HG03460 (cell line): ENCODE measurements around the gene IZUMO1.
A peak's percentile ranks its signal among the peaks of the same experiment; 100 is the strongest.
"Not testable (repeated sequence)": the region's sequence is repeated elsewhere in the genome, so short reads cannot be mapped to it uniquely, and the experiment has no call there.

ENCODE experiments used
- ATAC-seq: cut with Tn5 transposase; IDR thresholded peaks from one replicate; pipeline ENCODE4 v1.9.1; 2021; ENCODE audit not compliant: unreplicated experiment

The IZUMO1 gene

GRCh38 chr19:48714759-48715675 is 31.7 kb downstream of the IZUMO1 start:
- ATAC-seq = no peak

GRCh38 chr19:48713864-48714755 is 32.6 kb downstream of the IZUMO1 start:
- peak; percentile 86 for ATAC-seq

GRCh38 chr19:48713041-48713863 is 33.5 kb downstream of the IZUMO1 start:
- ATAC-seq = no peak

- no peak for ATAC-seq
These were observed 35.5 kb downstream of the IZUMO1 start for GRCh38 chr19:48711106-48711662.

GRCh38 chr19:48708471-48708870 is 38.2 kb downstream of the IZUMO1 start:
- no peak for ATAC-seq

GRCh38 chr19:48705431-48705830 is 41.3 kb downstream of the IZUMO1 start:
- no peak for ATAC-seq

GRCh38 chr19:48703316-48703715 is 43.4 kb downstream of the IZUMO1 start:
- ATAC-seq = no peak

GRCh38 chr19:48702701-48703100 is 44.0 kb downstream of the IZUMO1 start:
- no peak for ATAC-seq

GRCh38 chr19:48698046-48698445 is 48.7 kb downstream of the IZUMO1 start:
- no peak for ATAC-seq

GRCh38 chr19:48696353-48697010 is 50.2 kb downstream of the IZUMO1 start:
- no peak for ATAC-seq

GRCh38 chr19:48695743-48696352 is 50.9 kb downstream of the IZUMO1 start, which contains the start of gene FUT2:
Gene FUT2, plus strand, starts transcription at chr19:48695971. Its CDS starts 6,986 bp downstream, at chr19:48702957.
- no peak for ATAC-seq

- not testable (repeated sequence) for ATAC-seq
These were observed 53.1 kb downstream of the IZUMO1 start for GRCh38 chr19:48693629-48694028.
